AG09319 (cell line): ENCODE data around the gene FLNA.

Experiments
- DNase-seq: peaks from one replicate; pipeline ENCODE4 v3.0.0-alpha.2; 2010; ENCODE audit warnings: low read depth; ENCODE audit errors: extremely low read depth
- CTCF ChIP-seq: IDR thresholded peaks from 2 replicates; pipeline ENCODE4 v1.5.1; 2011; ENCODE audit warnings: low read depth, mild to moderate bottlenecking, inconsistent platforms, low read length, moderate library complexity

Gene FLNA

DNA sequence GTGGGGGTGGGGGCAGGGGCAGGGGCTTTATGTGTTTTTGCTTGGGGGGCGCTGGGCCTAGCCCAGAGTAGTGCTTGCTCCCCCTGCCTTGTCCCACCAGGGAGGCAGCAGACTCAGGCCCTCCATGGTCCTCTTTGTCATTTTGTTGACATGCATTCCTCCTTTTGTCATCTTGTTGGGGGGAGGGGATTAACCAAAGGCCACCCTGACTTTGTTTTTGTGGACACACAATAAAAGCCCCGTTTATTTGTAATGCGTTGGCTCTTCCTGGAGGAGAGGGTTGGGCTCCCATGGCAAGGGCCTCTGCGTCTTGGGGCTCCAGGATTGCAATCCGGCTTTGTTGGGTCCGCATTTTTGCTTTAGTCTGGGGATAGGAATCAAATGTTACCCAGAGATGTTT, 6.8 kb upstream of the FLNA start:
- DNase-seq: no peak
- no peak for TF ChIP-seq CTCF

GRCh38 chrX:154380787-154381186, 6.4 kb upstream of the FLNA start:
- DNase-seq: no peak
- no peak for TF ChIP-seq CTCF

- TF ChIP-seq CTCF: no peak
- no peak for DNase-seq
Measured at GRCh38 chrX:154380153-154380552, 5.7 kb upstream of the FLNA start.

DNA sequence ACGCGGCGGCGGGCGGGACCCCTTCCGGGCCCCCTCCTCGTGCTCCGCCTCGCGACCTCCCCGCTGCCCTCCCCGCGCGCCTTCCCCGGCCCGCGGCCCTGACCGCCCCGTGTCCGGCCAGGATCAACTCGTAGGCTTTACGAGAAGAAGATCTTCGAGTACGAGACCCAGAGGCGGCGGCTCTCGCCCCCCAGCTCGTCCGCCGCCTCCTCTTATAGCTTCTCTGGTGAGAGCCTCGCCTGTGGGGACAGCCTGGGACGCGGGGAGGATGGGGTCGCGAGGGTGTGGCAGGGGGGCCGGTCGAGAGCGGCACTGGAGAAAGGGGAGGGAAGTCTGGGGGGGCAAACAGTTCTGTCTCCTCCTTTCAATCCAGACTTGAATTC, 5.1 kb upstream of the FLNA start:
- no peak for TF ChIP-seq CTCF

DNA sequence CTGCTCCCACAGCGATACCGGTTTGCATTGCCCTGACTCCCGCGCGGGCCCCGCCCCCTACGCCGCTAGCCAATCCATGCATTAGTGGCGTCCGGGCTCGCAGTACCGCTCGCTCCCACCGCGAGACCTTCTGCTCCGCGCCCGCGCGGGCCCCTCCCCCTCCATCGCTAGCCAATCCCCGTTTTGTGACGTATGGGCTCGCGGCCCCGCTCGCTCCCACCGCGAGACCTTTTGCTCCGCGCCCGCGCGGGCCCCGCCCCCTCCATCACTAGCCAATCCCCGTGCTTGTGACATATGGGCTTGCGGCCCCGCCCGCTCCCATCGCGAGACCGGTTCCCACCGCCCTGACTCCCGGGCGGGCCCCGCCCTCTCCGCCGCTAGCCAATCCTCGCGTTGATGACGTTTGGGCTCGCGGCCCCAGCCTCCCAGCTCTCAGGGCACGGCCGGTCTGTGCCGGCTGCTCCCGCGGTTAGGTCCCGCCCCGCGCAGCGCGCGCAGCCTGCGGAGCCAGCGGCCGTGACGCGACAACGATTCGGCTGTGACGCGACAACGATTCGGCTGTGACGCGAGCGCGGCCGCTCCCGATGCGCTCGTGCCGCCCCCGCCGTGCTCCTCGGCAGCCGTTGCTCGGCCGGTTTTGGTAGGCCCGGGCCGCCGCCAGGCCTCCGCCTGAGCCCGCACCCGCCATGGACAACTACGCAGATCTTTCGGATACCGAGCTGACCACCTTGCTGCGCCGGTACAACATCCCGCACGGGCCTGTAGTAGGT, 4.5 kb upstream of the FLNA start, which contains the start of gene EMD:
Gene EMD (plus strand): TSS at position 497 of the 770 bp plus-strand sequence. CDS start 190 bp downstream, at position 687.
- peak; percentile 96 for DNase-seq
- TF ChIP-seq CTCF: no peak

More for the DNA sequence above, 5.1 kb upstream of the FLNA start:
- no peak for DNase-seq

DNA sequence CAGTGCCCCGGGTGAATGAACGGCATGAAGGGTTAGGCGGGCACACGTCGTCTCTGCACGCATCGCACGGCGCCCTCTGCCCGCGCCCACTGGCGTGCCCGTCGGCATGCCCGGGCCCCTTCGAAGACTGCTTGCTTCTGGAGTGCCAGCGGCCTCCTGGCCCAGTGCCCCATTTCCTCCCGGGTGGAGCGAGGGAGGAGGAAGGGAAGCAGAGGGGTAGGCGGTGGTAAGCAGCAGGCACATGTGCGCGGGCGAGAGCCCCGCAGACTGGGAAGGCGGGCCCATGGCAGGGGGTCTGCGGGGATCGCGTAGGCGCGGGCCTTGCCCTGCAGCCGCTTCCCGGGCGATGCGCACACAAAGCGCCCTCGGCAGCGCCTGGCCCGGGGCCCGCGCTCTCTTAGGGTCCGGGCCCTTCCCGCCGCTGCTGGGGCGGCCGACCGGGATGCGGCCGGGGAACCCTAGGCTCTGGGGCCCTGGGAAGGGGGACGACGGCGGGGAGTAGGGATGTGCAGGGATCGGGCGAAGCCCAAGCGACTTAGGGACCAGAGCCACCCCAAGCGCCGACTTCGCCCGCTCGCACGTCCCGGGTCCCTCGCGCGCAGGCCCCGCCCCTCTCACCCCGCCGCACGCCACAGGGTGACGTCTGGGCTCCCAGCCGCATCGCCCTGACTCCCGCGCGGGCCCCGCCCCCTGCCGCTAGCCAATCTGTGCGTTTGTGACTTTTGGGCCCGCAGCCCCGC, 3.8 kb upstream of the FLNA start:
- no peak for TF ChIP-seq CTCF
- no peak for DNase-seq

- TF ChIP-seq CTCF: no peak
- DNase-seq: no peak
Measured at GRCh38 chrX:154376774-154377173, 2.3 kb upstream of the FLNA start.
